ENCODE data around the gene SCD5.

SCD5 gene

DNA sequence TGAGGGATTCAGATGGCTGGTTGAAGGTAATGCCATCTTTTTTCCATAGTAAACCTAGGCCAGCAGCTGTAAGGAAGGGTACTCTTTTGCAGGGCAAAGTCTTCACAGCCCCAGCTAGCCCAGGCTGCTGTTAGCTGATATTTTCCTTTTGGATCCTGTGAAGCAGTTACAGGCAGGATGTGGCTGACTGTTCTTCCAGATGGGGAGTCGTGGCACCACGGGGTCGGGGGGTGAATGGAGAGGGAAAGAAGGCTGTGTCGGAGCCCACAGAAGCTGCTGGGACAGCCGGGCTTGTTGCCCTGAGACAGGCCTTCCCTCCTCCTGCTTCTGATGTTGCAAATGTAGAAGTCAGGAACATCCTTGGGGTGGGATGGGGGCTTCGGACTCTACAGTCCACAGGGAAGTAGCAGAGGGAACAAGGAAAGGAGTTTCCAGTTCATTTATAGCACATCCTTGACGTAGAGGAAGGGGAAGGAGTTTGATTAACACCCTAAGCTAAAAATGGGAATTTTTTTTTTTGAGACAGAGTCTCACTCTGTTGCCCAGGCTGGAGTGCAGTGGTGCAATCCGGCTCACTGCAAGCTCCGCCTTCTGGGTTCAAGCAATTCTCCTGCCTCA lies 172.2 kb downstream of the SCD5 start:
- Histone ChIP-seq H3K79me2 (ENCODE audit: insufficient read depth, low read length) (no peaks in the 10 kb centered on the region), H2AFZ (ENCODE audit: low read length) (no peak overlapping the region), H3K36me3 (ENCODE audit: insufficient read depth, low read length) (no peaks in the 10 kb centered on the region), H3K9me2 (ENCODE audit: low read depth, low read length) (no peaks in the 10 kb centered on the region), H3K27ac (ENCODE audit: low read depth, low read length, poor library complexity, severe bottlenecking) (no peak overlapping the region), H3F3A (ENCODE audit: insufficient read depth, low read length) (no peaks in the 10 kb centered on the region), H3K9me3 (ENCODE audit: low read length) (no peaks in the 10 kb centered on the region), H3K27me3 (ENCODE audit: insufficient read depth, low read length) (no peaks in the 10 kb centered on the region; the same call in 1 of the 2 replicates), H3K4me2 (ENCODE audit: low read length) (no peak overlapping the region), H3K9ac (ENCODE audit: low read length) (no peak overlapping the region), H3K4me3 (ENCODE audit: low read depth, low read length, poor library complexity, severe bottlenecking) (no peak overlapping the region), H4K20me1 (ENCODE audit: insufficient read depth, low read length) (no peaks in the 10 kb centered on the region), H3K4me1 (ENCODE audit: insufficient read depth, low read length, severe bottlenecking) (no peaks in the 10 kb centered on the region)
- TF ChIP-seq CTCF (IDR thresholded peaks at IDR 0.05; ENCODE audit: low read length) (no peak), EZH2 (IDR thresholded peaks at IDR 0.05; ENCODE audit: borderline replicate concordance, low read length) (no peak)

- Histone ChIP-seq H4K20me1 (ENCODE audit: insufficient read depth, low read length) (no peaks in the 10 kb centered on the region), H3K9ac (ENCODE audit: low read length) (no peak overlapping the region), H3K79me2 (ENCODE audit: insufficient read depth, low read length) (no peaks in the 10 kb centered on the region), H3K4me3 (ENCODE audit: low read depth, low read length, poor library complexity, severe bottlenecking) (no peak overlapping the region), H3K9me3 (ENCODE audit: low read length) (no peaks in the 10 kb centered on the region), H2AFZ (ENCODE audit: low read length) (no peak overlapping the region), H3K36me3 (ENCODE audit: insufficient read depth, low read length) (no peaks in the 10 kb centered on the region), H3K27ac (ENCODE audit: low read depth, low read length, poor library complexity, severe bottlenecking) (no peak overlapping the region), H3K27me3 (ENCODE audit: insufficient read depth, low read length) (no peaks in the 10 kb centered on the region; the same call in 1 of the 2 replicates), H3K4me2 (ENCODE audit: low read length) (no peak overlapping the region), H3F3A (ENCODE audit: insufficient read depth, low read length) (no peaks in the 10 kb centered on the region), H3K4me1 (ENCODE audit: insufficient read depth, low read length, severe bottlenecking) (no peaks in the 10 kb centered on the region), H3K9me2 (ENCODE audit: low read depth, low read length) (no peaks in the 10 kb centered on the region)
- TF ChIP-seq EZH2 (IDR thresholded peaks at IDR 0.05; ENCODE audit: borderline replicate concordance, low read length) (no peak), CTCF (IDR thresholded peaks at IDR 0.05; ENCODE audit: low read length) (no peak)
These were observed 173.8 kb downstream of the SCD5 start for GRCh38 chr4:82624819-82625218.

- TF ChIP-seq CTCF (IDR thresholded peaks at IDR 0.05; ENCODE audit: low read length): no peak
- TF ChIP-seq EZH2 (IDR thresholded peaks at IDR 0.05; ENCODE audit: borderline replicate concordance, low read length): no peak
- H3K27me3 ChIP-seq (ENCODE audit: insufficient read depth, low read length): no peaks in the 10 kb centered on the region; the same call in 1 of the 2 replicates
- no peak overlapping the region for H2AFZ ChIP-seq (ENCODE audit: low read length)
- H3K4me2 ChIP-seq (ENCODE audit: low read length): no peak overlapping the region
- no peaks in the 10 kb centered on the region for H3K4me1 ChIP-seq (ENCODE audit: insufficient read depth, low read length, severe bottlenecking)
- no peak overlapping the region for H3K4me3 ChIP-seq (ENCODE audit: low read depth, low read length, poor library complexity, severe bottlenecking)
- H3K9me2 ChIP-seq (ENCODE audit: low read depth, low read length): no peaks in the 10 kb centered on the region
- H3K9me3 ChIP-seq (ENCODE audit: low read length): no peaks in the 10 kb centered on the region
- no peaks in the 10 kb centered on the region for H3K79me2 ChIP-seq (ENCODE audit: insufficient read depth, low read length)
- no peaks in the 10 kb centered on the region for H3K36me3 ChIP-seq (ENCODE audit: insufficient read depth, low read length)
- H3K9ac ChIP-seq (ENCODE audit: low read length): no peak overlapping the region
- no peaks in the 10 kb centered on the region for H3F3A ChIP-seq (ENCODE audit: insufficient read depth, low read length)
- H4K20me1 ChIP-seq (ENCODE audit: insufficient read depth, low read length): no peaks in the 10 kb centered on the region
- no peak overlapping the region for H3K27ac ChIP-seq (ENCODE audit: low read depth, low read length, poor library complexity, severe bottlenecking)
These were observed 175.4 kb downstream of the SCD5 start for GRCh38 chr4:82623121-82623683.
